Loucy (cell line): ENCODE measurements around the gene IGFN1.

Source experiments
- EZH2phosphoT487 ChIP-seq: fragments of 200-600 bp; IDR thresholded peaks from 2 replicates; pipeline ENCODE4 v1.6.1; 2018; ENCODE audit warnings: antibody characterized with exemption, mild to moderate bottlenecking, moderate library complexity, borderline replicate concordance
- TF ChIP-seq, protein P1 (sequence below): fragments of 200-600 bp; sonication (generic); conservative IDR thresholded peaks from 2 replicates; pipeline ENCODE4 v1.5.1; 2014; ENCODE audit warnings: mild to moderate bottlenecking, antibody characterized with exemption, low read length

DNA sequence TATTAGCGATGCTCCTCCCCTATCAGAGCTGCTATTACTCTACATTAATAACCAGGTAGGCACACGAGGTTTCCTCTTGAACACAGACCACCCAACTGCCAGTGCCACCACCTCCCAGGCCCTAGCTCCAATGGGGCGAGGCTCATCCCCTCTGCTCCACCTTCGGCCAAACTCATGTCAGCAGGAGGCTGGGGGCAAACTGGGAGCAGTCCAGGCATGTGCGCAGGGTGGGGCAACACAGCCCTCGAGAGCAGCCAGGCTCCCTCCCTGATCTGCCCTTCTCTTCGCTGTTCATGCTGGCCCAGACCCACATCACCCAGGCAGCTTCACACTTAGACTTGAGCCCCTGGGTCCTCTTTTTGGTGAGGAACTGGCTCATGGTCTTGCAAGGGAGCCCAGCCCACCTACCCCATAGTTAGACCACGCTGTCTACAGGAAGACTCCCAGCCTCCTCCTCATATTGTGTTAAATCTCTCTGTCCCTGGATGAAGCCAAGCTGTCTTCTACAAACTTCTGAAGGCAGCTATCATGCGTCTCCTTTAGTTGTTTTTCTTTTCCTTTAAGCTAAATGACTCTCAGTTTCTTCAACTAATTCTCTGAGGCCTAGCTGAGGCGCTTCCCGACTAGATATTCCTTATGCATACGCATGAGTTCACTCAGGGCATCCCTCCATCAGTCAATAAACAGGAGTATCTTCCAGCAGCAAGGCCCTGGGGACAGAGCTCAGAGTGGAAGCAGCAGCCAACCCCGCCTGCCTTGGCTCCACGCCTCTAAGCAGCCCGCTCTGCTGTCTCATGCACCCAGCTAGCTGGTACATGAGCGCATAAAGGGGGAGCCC is 48.4 kb upstream of the IGFN1 start:
- TF ChIP-seq, protein P1, sequence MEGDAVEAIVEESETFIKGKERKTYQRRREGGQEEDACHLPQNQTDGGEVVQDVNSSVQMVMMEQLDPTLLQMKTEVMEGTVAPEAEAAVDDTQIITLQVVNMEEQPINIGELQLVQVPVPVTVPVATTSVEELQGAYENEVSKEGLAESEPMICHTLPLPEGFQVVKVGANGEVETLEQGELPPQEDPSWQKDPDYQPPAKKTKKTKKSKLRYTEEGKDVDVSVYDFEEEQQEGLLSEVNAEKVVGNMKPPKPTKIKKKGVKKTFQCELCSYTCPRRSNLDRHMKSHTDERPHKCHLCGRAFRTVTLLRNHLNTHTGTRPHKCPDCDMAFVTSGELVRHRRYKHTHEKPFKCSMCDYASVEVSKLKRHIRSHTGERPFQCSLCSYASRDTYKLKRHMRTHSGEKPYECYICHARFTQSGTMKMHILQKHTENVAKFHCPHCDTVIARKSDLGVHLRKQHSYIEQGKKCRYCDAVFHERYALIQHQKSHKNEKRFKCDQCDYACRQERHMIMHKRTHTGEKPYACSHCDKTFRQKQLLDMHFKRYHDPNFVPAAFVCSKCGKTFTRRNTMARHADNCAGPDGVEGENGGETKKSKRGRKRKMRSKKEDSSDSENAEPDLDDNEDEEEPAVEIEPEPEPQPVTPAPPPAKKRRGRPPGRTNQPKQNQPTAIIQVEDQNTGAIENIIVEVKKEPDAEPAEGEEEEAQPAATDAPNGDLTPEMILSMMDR = no peak
- TF ChIP-seq EZH2phosphoT487 = no peak
